ENCODE measurements around the gene RBM28. TPM values are rescaled to one million over a fixed set of nuclear protein-coding genes. Genes with fewer than 3 reads are reported as not detected.

The RBM28 gene
- total and polyA plus RNA-seq, 10 of the 15 experiments (the other 5 are each of a cell fraction or from before 2014, with no cell fraction given): 14.3 to 50.4 (median 32.8) TPM

GRCh38 chr7:128254470-128254869 lies 89.2 kb downstream of the RBM28 start:
- Histone ChIP-seq H3K4me1 (ENCODE audit: control insufficient read depth, insufficient read depth, low read length) (no peaks in the 10 kb centered on the region), H2AFZ (ENCODE audit: control insufficient read depth, low read depth, low read length) (no peak overlapping the region), H3K9ac (ENCODE audit: control insufficient read depth, insufficient read depth, low read length) (no peak overlapping the region), H3K79me2 (ENCODE audit: control insufficient read depth, insufficient read depth, low read length) (no peaks in the 10 kb centered on the region), H3K27me3 (replicated peaks in 1 of 2; ENCODE audit: control insufficient read depth in 2 of 2, insufficient read depth in 2 of 2, low read length in 1 of 2) (no peaks in the 10 kb centered on the region; a peak in 1 of 4 replicates), H3K4me2 (ENCODE audit: control insufficient read depth, insufficient read depth) (no peak overlapping the region), H3K9me3 (replicated peaks; ENCODE audit: control insufficient read depth, insufficient read depth, low read length) (no peaks in the 10 kb centered on the region), H4K20me1 (ENCODE audit: control insufficient read depth, insufficient read depth) (no peaks in the 10 kb centered on the region), H3K36me3 (ENCODE audit: control insufficient read depth in 2 of 2, insufficient read depth in 2 of 2, low read length in 1 of 2) (no peaks in the 10 kb centered on the region), H3K4me3 (no peak overlapping the region), H3K27ac (ENCODE audit: control insufficient read depth, insufficient read depth) (no peak overlapping the region)
- no peak for FAIRE-seq
- BruUV-seq (replicated peaks): no TSS peak
- RAD21 ChIA-PET (ENCODE audit: unreplicated experiment): no interaction called here
- intact Hi-C loops (cut with micrococcal nuclease; ENCODE audit: unreplicated experiment): no loop called here
- 0% methylated on average over 5 of the region's 5 CpGs for WGBS (ENCODE audit: insufficient coverage, insufficient replicate concordance, low lambda C conversion rate, missing lambda C conversion rate)
- no peak for ATAC-seq
- in situ Hi-C loops (cut with MboI): no loop called here
- TF ChIP-seq PAX8 (IDR thresholded peaks at IDR 0.05) (no peak), TCF3 (IDR thresholded peaks at IDR 0.05; ENCODE audit: borderline replicate concordance, insufficient read depth, low read depth, low read length) (no peak)
- POLR2A ChIA-PET: no interaction called here
- no peak for DNase-seq (ENCODE audit: low read depth, low spot score)
- CTCF ChIA-PET: no interaction called here
- SMC1A ChIA-PET (ENCODE audit: uncharacterized antibody, unreplicated experiment): no interaction called here

DNA sequence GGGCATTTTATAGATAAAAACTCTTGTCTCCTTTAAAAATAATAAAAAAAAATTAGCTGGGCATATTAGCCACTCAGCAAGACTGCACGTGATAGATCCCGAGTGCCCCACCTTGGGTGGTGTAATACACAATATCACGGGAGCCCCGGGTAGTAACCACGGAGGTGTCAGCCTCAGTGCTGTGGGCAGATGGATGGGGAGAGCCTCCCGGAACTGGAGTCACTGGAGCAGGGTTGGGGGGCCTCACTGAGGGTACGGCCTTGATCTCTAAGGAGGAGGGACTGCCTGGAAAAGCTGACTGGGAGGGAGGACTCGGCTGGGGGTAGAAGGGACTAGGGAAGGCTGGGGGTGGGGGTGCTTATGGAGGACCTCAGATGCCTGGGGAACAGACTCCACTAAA lies 90.0 kb downstream of the RBM28 start:
- H3K36me3 ChIP-seq (ENCODE audit: control insufficient read depth in 2 of 2, insufficient read depth in 2 of 2, low read length in 1 of 2): no peaks in the 10 kb centered on the region
- FAIRE-seq (no peak), ATAC-seq (no peak), DNase-seq (ENCODE audit: low read depth, low spot score) (no peak)
- in situ Hi-C loops (cut with MboI): no loop called here
- H3K4me2 ChIP-seq (ENCODE audit: control insufficient read depth, insufficient read depth): no peak overlapping the region
- ChIA-PET POLR2A (no interaction called here), RAD21 (ENCODE audit: unreplicated experiment) (no interaction called here), CTCF (interaction anchor here (0.7 kb wide), 2 partner anchors 173 to 1133 kb away, joined by 3 read pairs; no protein-coding TSS in a partner anchor), SMC1A (ENCODE audit: uncharacterized antibody, unreplicated experiment) (no interaction called here)
- intact Hi-C loops (cut with micrococcal nuclease; ENCODE audit: unreplicated experiment): no loop called here
- BruUV-seq (replicated peaks): no TSS peak
- 55% methylated on average over 8 of the region's 8 CpGs for WGBS (ENCODE audit: insufficient coverage, insufficient replicate concordance, low lambda C conversion rate, missing lambda C conversion rate)
- no peaks in the 10 kb centered on the region; a peak in 1 of 4 replicates for H3K27me3 ChIP-seq (replicated peaks in 1 of 2; ENCODE audit: control insufficient read depth in 2 of 2, insufficient read depth in 2 of 2, low read length in 1 of 2)
- H3K9ac ChIP-seq (ENCODE audit: control insufficient read depth, insufficient read depth, low read length): no peak overlapping the region
- H2AFZ ChIP-seq (ENCODE audit: control insufficient read depth, low read depth, low read length): no peak overlapping the region
- no peaks in the 10 kb centered on the region for H3K9me3 ChIP-seq (replicated peaks; ENCODE audit: control insufficient read depth, insufficient read depth, low read length)
- H3K4me1 ChIP-seq (ENCODE audit: control insufficient read depth, insufficient read depth, low read length): no peaks in the 10 kb centered on the region
- H4K20me1 ChIP-seq (ENCODE audit: control insufficient read depth, insufficient read depth): no peaks in the 10 kb centered on the region
- no peak overlapping the region for H3K27ac ChIP-seq (ENCODE audit: control insufficient read depth, insufficient read depth)
- no peak overlapping the region for H3K4me3 ChIP-seq
- no peaks in the 10 kb centered on the region for H3K79me2 ChIP-seq (ENCODE audit: control insufficient read depth, insufficient read depth, low read length)
- TF ChIP-seq ZBED1 (IDR thresholded peaks at IDR 0.05; ENCODE audit: borderline replicate concordance): no peak
- TF ChIP-seq IRF5 (IDR thresholded peaks at IDR 0.05; ENCODE audit: borderline replicate concordance): no peak
- no peak for TF ChIP-seq SPI1 (IDR thresholded peaks at IDR 0.05; ENCODE audit: borderline replicate concordance, insufficient read depth, low read depth, low read length)
- TF ChIP-seq ZNF207 (IDR thresholded peaks at IDR 0.05; ENCODE audit: borderline replicate concordance): no peak
- no peak for TF ChIP-seq RUNX3 (IDR thresholded peaks at IDR 0.05; ENCODE audit: low read length)
- TF ChIP-seq YBX1 (IDR thresholded peaks at IDR 0.05): no peak
- no peak for TF ChIP-seq CHD4 (IDR thresholded peaks at IDR 0.05)
- TF ChIP-seq IKZF2 (IDR thresholded peaks at IDR 0.05): no peak
- TF ChIP-seq WRNIP1 (IDR thresholded peaks at IDR 0.05; ENCODE audit: borderline replicate concordance, low read depth, low read length): no peak
- TF ChIP-seq SIN3A (IDR thresholded peaks at IDR 0.05; ENCODE audit: low read depth, low read length): no peak
- TF ChIP-seq GABPA (IDR thresholded peaks at IDR 0.05; ENCODE audit: low read depth): no peak
- TF ChIP-seq ZNF622 (IDR thresholded peaks at IDR 0.05): no peak
- TF ChIP-seq DPF2 (IDR thresholded peaks at IDR 0.05): no peak
- TF ChIP-seq STAT3 (IDR thresholded peaks at IDR 0.05; ENCODE audit: low read depth, low read length): no peak
- no peak for TF ChIP-seq REST (IDR thresholded peaks at IDR 0.05; ENCODE audit: low read depth, low read length)
